ENCODE data around the gene BRD2. TPM values are rescaled to one million over a fixed set of nuclear protein-coding genes. Genes with fewer than 3 reads are reported as not detected.

BRD2 gene
- total RNA-seq, 1 donor from 2014 or later = 166 TPM

DNA sequence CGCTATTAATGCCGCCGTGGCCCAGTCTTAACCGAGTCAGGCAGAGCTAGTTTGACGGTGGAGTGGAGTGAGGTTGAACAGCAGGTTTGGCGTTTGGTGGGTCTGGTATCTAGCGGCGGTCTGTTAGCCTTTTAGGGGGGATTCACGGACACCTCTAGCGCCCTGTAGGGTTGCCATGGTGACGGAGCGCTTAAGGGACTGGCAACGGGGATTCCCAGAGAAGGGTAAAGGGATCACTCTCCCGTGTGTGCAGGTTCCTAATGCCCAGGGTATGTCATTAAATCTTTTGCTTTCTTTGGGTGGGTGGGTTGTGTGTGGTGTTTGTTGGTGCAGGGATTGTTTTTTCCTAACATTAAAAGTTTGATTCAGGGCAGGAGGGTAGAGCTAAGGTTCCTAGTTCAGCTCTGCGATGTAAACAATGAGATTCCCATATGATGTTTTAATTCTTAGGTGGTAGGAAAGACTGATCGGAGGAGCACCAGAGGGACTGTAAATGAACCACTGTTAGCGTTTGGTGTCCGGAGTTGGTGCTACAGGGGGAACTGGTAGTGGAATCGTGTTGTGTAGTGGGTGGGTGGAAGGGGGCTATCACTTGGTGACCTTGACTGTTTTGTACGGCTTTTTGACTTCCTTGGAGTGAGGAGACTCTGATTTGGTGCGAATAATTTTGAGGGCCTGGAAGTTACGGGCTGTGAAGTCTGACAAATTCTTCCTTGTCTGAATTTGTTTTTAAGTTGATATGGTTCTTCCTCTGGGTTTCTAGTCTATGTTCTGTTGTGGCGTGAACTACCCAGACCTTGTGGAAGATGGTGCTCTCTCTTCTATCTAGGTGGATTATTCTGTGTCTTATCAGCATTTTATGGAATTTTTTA lies 5.0 kb downstream of the BRD2 start:
- H3K27ac Mint-ChIP-seq (ENCODE audit: unreplicated experiment) = peak overlapping the region; percentile 100
- no peaks in the 10 kb centered on the region for H3K27me3 Mint-ChIP-seq (ENCODE audit: unreplicated experiment)
- peaks cover 38% of the 10 kb centered on the region for H3K4me1 Mint-ChIP-seq (ENCODE audit: unreplicated experiment)
- H3K9me3 Mint-ChIP-seq (ENCODE audit: unreplicated experiment) = no peaks in the 10 kb centered on the region
- TF ChIP-seq, protein P1, sequence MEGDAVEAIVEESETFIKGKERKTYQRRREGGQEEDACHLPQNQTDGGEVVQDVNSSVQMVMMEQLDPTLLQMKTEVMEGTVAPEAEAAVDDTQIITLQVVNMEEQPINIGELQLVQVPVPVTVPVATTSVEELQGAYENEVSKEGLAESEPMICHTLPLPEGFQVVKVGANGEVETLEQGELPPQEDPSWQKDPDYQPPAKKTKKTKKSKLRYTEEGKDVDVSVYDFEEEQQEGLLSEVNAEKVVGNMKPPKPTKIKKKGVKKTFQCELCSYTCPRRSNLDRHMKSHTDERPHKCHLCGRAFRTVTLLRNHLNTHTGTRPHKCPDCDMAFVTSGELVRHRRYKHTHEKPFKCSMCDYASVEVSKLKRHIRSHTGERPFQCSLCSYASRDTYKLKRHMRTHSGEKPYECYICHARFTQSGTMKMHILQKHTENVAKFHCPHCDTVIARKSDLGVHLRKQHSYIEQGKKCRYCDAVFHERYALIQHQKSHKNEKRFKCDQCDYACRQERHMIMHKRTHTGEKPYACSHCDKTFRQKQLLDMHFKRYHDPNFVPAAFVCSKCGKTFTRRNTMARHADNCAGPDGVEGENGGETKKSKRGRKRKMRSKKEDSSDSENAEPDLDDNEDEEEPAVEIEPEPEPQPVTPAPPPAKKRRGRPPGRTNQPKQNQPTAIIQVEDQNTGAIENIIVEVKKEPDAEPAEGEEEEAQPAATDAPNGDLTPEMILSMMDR (IDR thresholded peaks at IDR 0.05) = no peak
- DNase-seq (ENCODE audit: extremely low spot score, unreplicated experiment) = no peak
- H3K4me3 Mint-ChIP-seq (ENCODE audit: unreplicated experiment) = peak overlapping the region; percentile 91
- H3K36me3 Mint-ChIP-seq (ENCODE audit: unreplicated experiment) = peaks cover 64% of the 10 kb centered on the region

DNA sequence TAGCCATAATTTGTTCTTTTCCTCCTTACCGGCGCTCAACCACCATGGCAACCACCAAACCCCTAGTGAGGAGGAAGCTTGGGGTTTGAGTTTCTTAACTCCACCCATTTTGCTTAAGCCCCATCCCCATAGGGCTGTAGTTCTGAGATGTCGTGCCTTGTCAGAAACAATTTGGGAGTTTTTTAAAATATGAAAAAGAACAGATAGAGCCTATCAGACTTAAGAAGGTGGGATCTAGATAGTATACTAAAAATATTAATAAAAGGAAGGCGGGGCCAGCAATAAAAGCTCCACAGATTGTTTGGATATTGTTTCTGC lies 5.6 kb downstream of the BRD2 start:
- TF ChIP-seq, protein P1 (IDR thresholded peaks at IDR 0.05) = no peak
- peaks cover 69% of the 10 kb centered on the region for H3K36me3 Mint-ChIP-seq (ENCODE audit: unreplicated experiment)
- H3K9me3 Mint-ChIP-seq (ENCODE audit: unreplicated experiment) = no peaks in the 10 kb centered on the region
- H3K4me1 Mint-ChIP-seq (ENCODE audit: unreplicated experiment) = peaks cover 42% of the 10 kb centered on the region
- H3K27ac Mint-ChIP-seq (ENCODE audit: unreplicated experiment) = peak overlapping the region; percentile 100
- H3K27me3 Mint-ChIP-seq (ENCODE audit: unreplicated experiment) = no peaks in the 10 kb centered on the region
- DNase-seq (ENCODE audit: extremely low spot score, unreplicated experiment) = no peak
- peak overlapping the region; percentile 91 for H3K4me3 Mint-ChIP-seq (ENCODE audit: unreplicated experiment)

GRCh38 chr6:32974541-32975308 lies 6.3 kb downstream of the BRD2 start:
- no peaks in the 10 kb centered on the region for H3K27me3 Mint-ChIP-seq (ENCODE audit: unreplicated experiment)
- H3K9me3 Mint-ChIP-seq (ENCODE audit: unreplicated experiment) = no peaks in the 10 kb centered on the region

DNA sequence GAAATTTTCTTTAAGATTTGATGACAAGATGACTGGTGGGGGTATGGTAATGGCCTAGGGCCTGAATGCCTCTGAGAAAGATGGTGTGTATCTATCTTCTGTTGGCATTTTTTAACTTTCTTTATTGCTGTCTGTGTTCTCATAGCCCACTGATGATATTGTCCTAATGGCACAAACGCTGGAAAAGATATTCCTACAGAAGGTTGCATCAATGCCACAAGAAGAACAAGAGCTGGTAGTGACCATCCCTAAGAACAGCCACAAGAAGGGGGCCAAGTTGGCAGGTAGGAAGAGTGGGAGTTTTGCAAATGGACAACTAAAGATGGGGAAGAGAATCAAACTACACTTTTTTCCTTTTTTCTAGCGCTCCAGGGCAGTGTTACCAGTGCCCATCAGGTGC lies 7.5 kb downstream of the BRD2 start:
- no peaks in the 10 kb centered on the region for H3K9me3 Mint-ChIP-seq (ENCODE audit: unreplicated experiment)
- TF ChIP-seq, protein P1 (IDR thresholded peaks at IDR 0.05) = no peak
- no peaks in the 10 kb centered on the region for H3K27me3 Mint-ChIP-seq (ENCODE audit: unreplicated experiment)
- no peak for DNase-seq (ENCODE audit: extremely low spot score, unreplicated experiment)
- peaks cover 42% of the 10 kb centered on the region for H3K4me1 Mint-ChIP-seq (ENCODE audit: unreplicated experiment)
- H3K27ac Mint-ChIP-seq (ENCODE audit: unreplicated experiment) = peak overlapping the region; percentile 31
- peaks cover 84% of the 10 kb centered on the region for H3K36me3 Mint-ChIP-seq (ENCODE audit: unreplicated experiment)
- H3K4me3 Mint-ChIP-seq (ENCODE audit: unreplicated experiment) = peak overlapping the region; percentile 91

More at GRCh38 chr6:32974541-32975308, 6.3 kb downstream of the BRD2 start:
- Mint-ChIP-seq H3K36me3 (ENCODE audit: unreplicated experiment) (peaks cover 72% of the 10 kb centered on the region), H3K4me1 (ENCODE audit: unreplicated experiment) (peaks cover 42% of the 10 kb centered on the region), H3K27ac (ENCODE audit: unreplicated experiment) (peak overlapping the region; percentile 52), H3K4me3 (ENCODE audit: unreplicated experiment) (peak overlapping the region; percentile 91)
- TF ChIP-seq, protein P1 (IDR thresholded peaks at IDR 0.05) = no peak
- no peak for DNase-seq (ENCODE audit: extremely low spot score, unreplicated experiment)
